ENCODE measurements around the gene HOXC9. TPM values are rescaled to one million over a fixed set of nuclear protein-coding genes. Genes with fewer than 3 reads are reported as not detected.
A peak's percentile ranks its signal among the peaks of the same experiment; 100 is the strongest.

HOXC9 gene
- total RNA-seq, 3 donors from 2014 or later, result 3.8 to 16.8 (median 4.6) TPM

DNA sequence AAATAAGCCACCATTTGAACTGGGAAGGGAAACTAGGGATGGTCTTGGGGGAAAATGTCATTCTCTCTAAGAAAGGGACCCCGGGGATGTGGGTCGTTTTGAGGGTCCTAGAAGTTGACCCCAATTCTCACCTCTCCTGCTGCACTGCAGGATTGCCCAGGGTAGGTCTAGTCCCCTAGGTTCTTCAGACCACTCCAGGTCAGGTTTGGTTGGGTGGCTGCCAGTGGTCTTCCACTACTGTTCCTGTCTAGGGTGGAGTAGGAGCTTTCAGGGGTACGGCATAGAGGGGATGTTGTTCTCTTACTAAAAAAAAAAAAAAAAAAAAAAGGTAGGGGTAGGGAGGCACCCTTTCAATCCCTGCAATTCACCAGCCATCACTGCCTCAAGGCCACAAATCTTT lies 16.1 kb downstream of the HOXC9 start:
- intact Hi-C loops (cut with DNase I; ENCODE audit: low total_unique reads), result no loop called here
- Histone ChIP-seq H3K9me3 (no peaks in the 10 kb centered on the region), H3K36me3 (no peaks in the 10 kb centered on the region), H3K4me1 (peaks cover 0 to 9% of the 10 kb centered on the region in 2 donors), H3K27ac (peak overlapping the region; percentile 99), H3K4me3 (peak overlapping the region; percentile 65 to 80 (median 71)), H3K27me3 (no peaks in the 10 kb centered on the region)
- DNase-seq (ENCODE audit: low spot score in 2 of 2), result no peak
- TF ChIP-seq, protein P1, sequence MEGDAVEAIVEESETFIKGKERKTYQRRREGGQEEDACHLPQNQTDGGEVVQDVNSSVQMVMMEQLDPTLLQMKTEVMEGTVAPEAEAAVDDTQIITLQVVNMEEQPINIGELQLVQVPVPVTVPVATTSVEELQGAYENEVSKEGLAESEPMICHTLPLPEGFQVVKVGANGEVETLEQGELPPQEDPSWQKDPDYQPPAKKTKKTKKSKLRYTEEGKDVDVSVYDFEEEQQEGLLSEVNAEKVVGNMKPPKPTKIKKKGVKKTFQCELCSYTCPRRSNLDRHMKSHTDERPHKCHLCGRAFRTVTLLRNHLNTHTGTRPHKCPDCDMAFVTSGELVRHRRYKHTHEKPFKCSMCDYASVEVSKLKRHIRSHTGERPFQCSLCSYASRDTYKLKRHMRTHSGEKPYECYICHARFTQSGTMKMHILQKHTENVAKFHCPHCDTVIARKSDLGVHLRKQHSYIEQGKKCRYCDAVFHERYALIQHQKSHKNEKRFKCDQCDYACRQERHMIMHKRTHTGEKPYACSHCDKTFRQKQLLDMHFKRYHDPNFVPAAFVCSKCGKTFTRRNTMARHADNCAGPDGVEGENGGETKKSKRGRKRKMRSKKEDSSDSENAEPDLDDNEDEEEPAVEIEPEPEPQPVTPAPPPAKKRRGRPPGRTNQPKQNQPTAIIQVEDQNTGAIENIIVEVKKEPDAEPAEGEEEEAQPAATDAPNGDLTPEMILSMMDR (IDR thresholded peaks at IDR 0.05), result no peak
- no peak for TF ChIP-seq POLR2AphosphoS5 (IDR thresholded peaks at IDR 0.05)
- TF ChIP-seq POLR2A (IDR thresholded peaks at IDR 0.05), result no peak

GRCh38 chr12:54016478-54016964 lies 16.6 kb downstream of the HOXC9 start:
- peak overlapping the region; percentile 65 to 80 (median 71) for H3K4me3 ChIP-seq
- H3K27me3 ChIP-seq, result no peaks in the 10 kb centered on the region
- no peak for DNase-seq (ENCODE audit: low spot score in 2 of 2)
- H3K27ac ChIP-seq, result peak overlapping the region; percentile 99
- no peaks in the 10 kb centered on the region for H3K36me3 ChIP-seq
- no peaks in the 10 kb centered on the region for H3K9me3 ChIP-seq
- no peak for TF ChIP-seq POLR2A (IDR thresholded peaks at IDR 0.05)
- TF ChIP-seq POLR2AphosphoS5 (IDR thresholded peaks at IDR 0.05), result no peak
- TF ChIP-seq, protein P1 (IDR thresholded peaks at IDR 0.05), result no peak
- H3K4me1 ChIP-seq, result peaks cover 0 to 13% of the 10 kb centered on the region in 2 donors
- intact Hi-C loops (cut with DNase I; ENCODE audit: low total_unique reads), result no loop called here

DNA sequence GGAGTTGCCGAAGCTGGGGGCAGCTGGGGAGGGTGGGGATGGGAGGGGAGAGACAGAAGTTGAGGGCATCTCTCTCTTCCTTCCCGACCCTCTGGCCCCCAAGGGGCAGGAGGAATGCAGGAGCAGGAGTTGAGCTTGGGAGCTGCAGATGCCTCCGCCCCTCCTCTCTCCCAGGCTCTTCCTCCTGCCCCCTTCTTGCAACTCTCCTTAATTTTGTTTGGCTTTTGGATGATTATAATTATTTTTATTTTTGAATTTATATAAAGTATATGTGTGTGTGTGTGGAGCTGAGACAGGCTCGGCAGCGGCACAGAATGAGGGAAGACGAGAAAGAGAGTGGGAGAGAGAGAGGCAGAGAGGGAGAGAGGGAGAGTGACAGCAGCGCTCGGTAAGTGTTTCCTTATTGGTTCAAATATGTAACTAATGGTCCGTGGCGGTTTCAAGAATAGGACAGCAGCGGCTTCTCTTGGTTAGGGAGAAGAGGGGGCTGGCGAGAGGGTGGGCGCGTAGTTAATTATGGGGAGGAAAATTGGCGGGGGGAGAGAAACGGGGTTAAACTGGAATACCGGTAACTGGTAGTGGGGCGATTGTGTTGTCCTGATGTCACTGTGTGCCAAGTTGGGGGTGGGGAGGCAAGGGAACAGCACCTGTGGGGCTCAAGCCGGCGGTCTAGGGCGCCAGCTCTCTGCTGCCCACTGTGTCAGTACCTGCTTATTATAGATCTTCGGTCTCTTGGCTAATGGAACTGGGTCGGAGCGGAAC lies 17.2 kb downstream of the HOXC9 start:
- H3K9me3 ChIP-seq, result no peaks in the 10 kb centered on the region
- H3K27me3 ChIP-seq, result no peaks in the 10 kb centered on the region
- intact Hi-C loops (cut with DNase I; ENCODE audit: low total_unique reads), result no loop called here
- H3K4me1 ChIP-seq, result peaks cover 0 to 13% of the 10 kb centered on the region in 2 donors
- peak in 1 of 2 donors; percentile 64 for DNase-seq (ENCODE audit: low spot score in 2 of 2)
- peak overlapping the region; percentile 65 to 80 (median 71) for H3K4me3 ChIP-seq
- TF ChIP-seq POLR2A (IDR thresholded peaks at IDR 0.05), result no peak
- TF ChIP-seq, protein P1 (IDR thresholded peaks at IDR 0.05), result peak in 1 of 3 donors; percentile 16
- H3K27ac ChIP-seq, result peak overlapping the region; percentile 99
- no peaks in the 10 kb centered on the region for H3K36me3 ChIP-seq

DNA sequence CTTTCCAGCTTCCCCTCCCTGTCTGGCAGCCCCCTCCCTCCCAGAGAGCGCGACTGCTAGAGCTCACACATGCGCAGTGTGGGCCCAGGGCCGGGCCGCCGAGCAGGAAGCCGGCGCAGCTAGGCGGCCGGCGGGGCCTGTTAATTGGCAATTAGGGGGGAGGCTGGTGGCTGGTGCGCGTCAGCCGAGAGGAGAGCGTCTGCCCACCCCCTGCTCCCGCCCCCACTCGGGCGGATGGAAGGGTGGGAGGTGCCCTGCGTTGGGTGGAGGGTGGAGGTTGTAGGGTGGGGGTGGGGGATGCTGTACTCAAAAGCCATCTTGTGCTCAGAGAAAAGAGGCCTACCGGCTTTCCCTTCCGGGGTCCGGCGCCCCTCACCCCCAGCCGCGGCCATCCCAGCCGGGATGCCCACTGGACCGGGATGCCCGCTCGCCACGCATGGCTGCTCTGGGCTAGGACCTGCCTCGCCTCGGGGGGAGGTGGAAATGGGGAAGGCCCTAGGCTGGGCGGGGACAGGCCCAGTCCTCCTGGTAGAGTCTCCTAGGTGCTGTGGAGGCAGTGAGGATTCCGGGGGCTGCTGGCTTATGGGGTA lies 18.0 kb downstream of the HOXC9 start:
- no peaks in the 10 kb centered on the region for H3K36me3 ChIP-seq
- no peaks in the 10 kb centered on the region for H3K9me3 ChIP-seq
- peak overlapping the region; percentile 65 to 80 (median 71) for H3K4me3 ChIP-seq
- no peaks in the 10 kb centered on the region for H3K27me3 ChIP-seq
- H3K4me1 ChIP-seq, result peaks cover 0 to 13% of the 10 kb centered on the region in 2 donors
- intact Hi-C loops (cut with DNase I; ENCODE audit: low total_unique reads), result no loop called here
- peak; percentile 79 to 92 for DNase-seq (ENCODE audit: low spot score in 2 of 2)
- TF ChIP-seq POLR2A (IDR thresholded peaks at IDR 0.05) (peak; percentile 8), POLR2AphosphoS5 (IDR thresholded peaks at IDR 0.05) (peak; percentile 51 to 84 (median 78))
- TF ChIP-seq, protein P1 (IDR thresholded peaks at IDR 0.05), result peak in 1 of 3 donors; percentile 9
- peak overlapping the region; percentile 99 for H3K27ac ChIP-seq

DNA sequence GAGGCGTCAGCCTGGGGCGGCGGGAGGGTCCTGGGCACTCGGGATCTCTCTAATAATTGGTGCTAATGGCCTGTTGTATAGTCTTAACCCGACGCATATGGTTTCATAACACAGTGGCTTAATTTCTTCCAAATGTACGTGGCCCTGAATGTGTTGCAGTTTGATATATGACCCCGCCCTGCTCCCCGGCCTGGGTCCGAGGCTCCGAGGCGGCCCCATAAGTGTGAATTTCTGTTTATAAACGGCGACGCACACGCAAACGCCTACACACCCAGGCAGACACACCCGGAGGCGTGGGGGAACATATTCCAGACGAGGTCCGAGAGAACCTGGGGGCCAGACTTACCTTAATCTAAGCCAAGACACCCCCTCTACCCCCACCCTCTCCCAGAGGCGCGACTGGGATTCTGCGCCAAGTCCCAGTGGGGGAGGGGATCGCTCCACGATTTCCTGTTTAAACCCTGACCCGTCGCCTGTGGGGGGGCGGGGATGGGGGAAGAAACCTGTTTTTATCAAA lies 18.6 kb downstream of the HOXC9 start:
- DNase-seq (ENCODE audit: low spot score in 2 of 2), result peak in 1 of 2 donors; percentile 76
- H3K4me1 ChIP-seq, result peaks cover 0 to 13% of the 10 kb centered on the region in 2 donors
- TF ChIP-seq POLR2AphosphoS5 (IDR thresholded peaks at IDR 0.05) (no peak), POLR2A (IDR thresholded peaks at IDR 0.05) (no peak)
- TF ChIP-seq, protein P1 (IDR thresholded peaks at IDR 0.05), result no peak
- no peaks in the 10 kb centered on the region for H3K36me3 ChIP-seq
- H3K9me3 ChIP-seq, result no peaks in the 10 kb centered on the region
- H3K27ac ChIP-seq, result peak overlapping the region; percentile 99
- peak overlapping the region; percentile 65 to 80 (median 71) for H3K4me3 ChIP-seq
- H3K27me3 ChIP-seq, result no peaks in the 10 kb centered on the region
- intact Hi-C loops (cut with DNase I; ENCODE audit: low total_unique reads), result no loop called here

Data from breast epithelium (tissue), 4 donors.